ENCODE data around the gene RAB37. TPM values are rescaled to one million over a fixed set of nuclear protein-coding genes. Genes with fewer than 3 reads are reported as not detected.

The RAB37 gene
- total and polyA plus RNA-seq, 9 of the 15 experiments (the other 6 are each of a cell fraction or from before 2014, with no cell fraction given) = 0.03 to 0.27 (median 0.11) TPM; not detected in 4

- TF ChIP-seq AFF1 (IDR thresholded peaks at IDR 0.05; ENCODE audit: low read depth in 1 of 2, partially characterized antibody in 2 of 2) (no peak), ZNF23 (CRISPR knock-in tag; IDR thresholded peaks at IDR 0.05) (no peak), MXD1 (CRISPR knock-in tag; IDR thresholded peaks at IDR 0.05; ENCODE audit: borderline replicate concordance, poor library complexity, severe bottlenecking) (no peak), KLF6 (CRISPR knock-in tag; IDR thresholded peaks at IDR 0.05; ENCODE audit: borderline replicate concordance) (no peak), ZBTB12 (CRISPR knock-in tag; IDR thresholded peaks at IDR 0.05) (no peak), TARDBP (IDR thresholded peaks at IDR 0.05) (no peak), PHTF2 (CRISPR knock-in tag; IDR thresholded peaks at IDR 0.05) (no peak), ZBTB11 (CRISPR knock-in tag; IDR thresholded peaks at IDR 0.05) (peak in 1 of 3 experiments; percentile 51; a peak in 2 of 6 replicates), ZBTB17 (CRISPR knock-in tag; IDR thresholded peaks at IDR 0.05) (no peak), RFX7 (CRISPR knock-in tag; IDR thresholded peaks at IDR 0.05) (no peak), ZNF449 (CRISPR knock-in tag; IDR thresholded peaks at IDR 0.05) (no peak), GABPA (tag; conservative IDR thresholded peaks at IDR 0.05; ENCODE audit: low read depth) (peak; percentile 6; the same call in 1 of the 2 replicates), HNRNPUL1 (IDR thresholded peaks at IDR 0.05; ENCODE audit: low read length) (no peak), MCM7 (IDR thresholded peaks at IDR 0.05) (no peak), FOS (IDR thresholded peaks at IDR 0.05; ENCODE audit: extremely low read depth, insufficient read length) (no peak), HDGF (IDR thresholded peaks at IDR 0.05) (no peak), ZKSCAN1 (IDR thresholded peaks at IDR 0.05; ENCODE audit: low read depth, low read length) (no peak)
Observed at GRCh38 chr17:74748529-74749278, 11.6 kb downstream of the RAB37 start, which contains the start of gene NHERF1 (continued).

All from K562 (cell line).